Measurements from ENCODE around the gene CPLANE1.

CPLANE1 gene

DNA sequence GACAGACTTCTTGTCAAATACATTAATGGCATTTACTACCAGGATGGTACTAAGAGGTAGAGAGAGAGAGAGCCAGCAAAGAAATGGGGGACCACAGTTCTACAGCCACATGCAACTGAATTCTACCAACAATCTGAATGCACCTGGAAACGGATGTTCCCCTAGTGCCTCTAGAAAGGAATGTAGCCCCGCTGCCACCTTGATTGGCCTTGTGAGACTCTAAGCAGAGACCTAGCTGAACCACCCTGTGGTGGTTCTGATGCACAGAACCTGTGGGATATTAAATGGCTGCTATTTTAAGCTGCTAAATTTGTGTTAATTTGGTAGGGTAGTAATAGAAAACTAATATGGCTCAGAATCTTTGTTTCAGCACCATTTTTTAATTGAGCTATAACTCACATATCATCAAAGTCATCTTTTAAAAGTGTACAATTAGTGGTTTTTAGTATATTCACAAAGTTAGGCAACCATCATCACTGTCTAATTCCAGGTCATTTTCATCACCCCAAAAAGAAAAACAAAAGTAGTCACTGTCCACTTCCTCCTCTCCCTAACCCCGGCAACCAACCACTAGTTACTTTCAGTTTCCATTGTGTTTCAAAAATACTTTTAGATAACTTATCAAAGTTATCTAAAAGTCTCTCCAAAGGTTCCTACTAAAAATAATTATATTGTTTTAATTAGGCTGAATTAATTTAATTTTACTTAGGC is 51.7 kb downstream of the CPLANE1 start:
- TF ChIP-seq, protein P1, sequence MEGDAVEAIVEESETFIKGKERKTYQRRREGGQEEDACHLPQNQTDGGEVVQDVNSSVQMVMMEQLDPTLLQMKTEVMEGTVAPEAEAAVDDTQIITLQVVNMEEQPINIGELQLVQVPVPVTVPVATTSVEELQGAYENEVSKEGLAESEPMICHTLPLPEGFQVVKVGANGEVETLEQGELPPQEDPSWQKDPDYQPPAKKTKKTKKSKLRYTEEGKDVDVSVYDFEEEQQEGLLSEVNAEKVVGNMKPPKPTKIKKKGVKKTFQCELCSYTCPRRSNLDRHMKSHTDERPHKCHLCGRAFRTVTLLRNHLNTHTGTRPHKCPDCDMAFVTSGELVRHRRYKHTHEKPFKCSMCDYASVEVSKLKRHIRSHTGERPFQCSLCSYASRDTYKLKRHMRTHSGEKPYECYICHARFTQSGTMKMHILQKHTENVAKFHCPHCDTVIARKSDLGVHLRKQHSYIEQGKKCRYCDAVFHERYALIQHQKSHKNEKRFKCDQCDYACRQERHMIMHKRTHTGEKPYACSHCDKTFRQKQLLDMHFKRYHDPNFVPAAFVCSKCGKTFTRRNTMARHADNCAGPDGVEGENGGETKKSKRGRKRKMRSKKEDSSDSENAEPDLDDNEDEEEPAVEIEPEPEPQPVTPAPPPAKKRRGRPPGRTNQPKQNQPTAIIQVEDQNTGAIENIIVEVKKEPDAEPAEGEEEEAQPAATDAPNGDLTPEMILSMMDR (IDR thresholded peaks at IDR 0.05; ENCODE audit: low read length): no peak
- no peak for TF ChIP-seq EZH2 (IDR thresholded peaks at IDR 0.05; ENCODE audit: borderline replicate concordance, low read length)
- Histone ChIP-seq H3K4me3 (ENCODE audit: low read depth, low read length, poor library complexity, severe bottlenecking) (no peak overlapping the region), H3K36me3 (ENCODE audit: insufficient read depth, low read length) (peaks cover 26% of the 10 kb centered on the region), H3K4me1 (ENCODE audit: insufficient read depth, low read length, severe bottlenecking) (peaks cover 15% of the 10 kb centered on the region), H3K9me3 (ENCODE audit: low read length) (no peaks in the 10 kb centered on the region), H3K4me2 (ENCODE audit: low read length) (peak overlapping the region; percentile 28), H4K20me1 (ENCODE audit: insufficient read depth, low read length) (no peaks in the 10 kb centered on the region), H3F3A (ENCODE audit: insufficient read depth, low read length) (no peaks in the 10 kb centered on the region; the same call in 1 of the 2 replicates), H3K27me3 (ENCODE audit: insufficient read depth, low read length) (no peaks in the 10 kb centered on the region), H3K79me2 (ENCODE audit: insufficient read depth, low read length) (no peaks in the 10 kb centered on the region), H2AFZ (ENCODE audit: low read length) (0 out of 2 replicates have a peak overlapping the region, but pooled peaks have one; percentile 25), H3K9me2 (ENCODE audit: low read depth, low read length) (no peaks in the 10 kb centered on the region), H3K9ac (ENCODE audit: low read length) (no peak overlapping the region), H3K27ac (ENCODE audit: low read depth, low read length, poor library complexity, severe bottlenecking) (peak overlapping the region; percentile 27)

DNA sequence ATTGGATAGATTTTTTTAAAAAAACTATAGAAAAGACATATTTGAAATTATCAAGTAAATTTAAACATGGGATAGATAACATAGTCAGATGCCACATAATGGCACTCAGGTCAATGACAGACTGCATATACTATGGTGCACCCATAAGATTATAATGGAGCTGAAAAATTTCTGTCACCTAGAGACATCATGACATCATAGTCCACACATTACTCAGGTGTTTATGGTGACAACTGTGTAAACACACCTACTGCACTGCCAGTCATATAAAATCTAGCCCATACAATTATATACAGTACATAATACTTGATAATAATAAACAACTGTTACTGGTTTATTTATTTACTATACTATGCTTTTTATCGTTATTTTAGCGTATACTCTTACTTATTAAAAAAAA is 58.6 kb downstream of the CPLANE1 start:
- no peak overlapping the region for H2AFZ ChIP-seq (ENCODE audit: low read length)
- no peaks in the 10 kb centered on the region for H3F3A ChIP-seq (ENCODE audit: insufficient read depth, low read length)
- no peak for TF ChIP-seq EZH2 (IDR thresholded peaks at IDR 0.05; ENCODE audit: borderline replicate concordance, low read length)
- TF ChIP-seq, protein P1 (IDR thresholded peaks at IDR 0.05; ENCODE audit: low read length): no peak
- no peaks in the 10 kb centered on the region for H3K9me2 ChIP-seq (ENCODE audit: low read depth, low read length)
- H4K20me1 ChIP-seq (ENCODE audit: insufficient read depth, low read length): no peaks in the 10 kb centered on the region
- no peaks in the 10 kb centered on the region for H3K79me2 ChIP-seq (ENCODE audit: insufficient read depth, low read length)
- no peaks in the 10 kb centered on the region for H3K9me3 ChIP-seq (ENCODE audit: low read length)
- peaks cover 12% of the 10 kb centered on the region for H3K36me3 ChIP-seq (ENCODE audit: insufficient read depth, low read length)
- no peaks in the 10 kb centered on the region for H3K27me3 ChIP-seq (ENCODE audit: insufficient read depth, low read length)
- no peak overlapping the region for H3K27ac ChIP-seq (ENCODE audit: low read depth, low read length, poor library complexity, severe bottlenecking)
- H3K4me2 ChIP-seq (ENCODE audit: low read length): no peak overlapping the region
- H3K4me3 ChIP-seq (ENCODE audit: low read depth, low read length, poor library complexity, severe bottlenecking): no peak overlapping the region
- H3K4me1 ChIP-seq (ENCODE audit: insufficient read depth, low read length, severe bottlenecking): no peaks in the 10 kb centered on the region
- H3K9ac ChIP-seq (ENCODE audit: low read length): no peak overlapping the region

DNA sequence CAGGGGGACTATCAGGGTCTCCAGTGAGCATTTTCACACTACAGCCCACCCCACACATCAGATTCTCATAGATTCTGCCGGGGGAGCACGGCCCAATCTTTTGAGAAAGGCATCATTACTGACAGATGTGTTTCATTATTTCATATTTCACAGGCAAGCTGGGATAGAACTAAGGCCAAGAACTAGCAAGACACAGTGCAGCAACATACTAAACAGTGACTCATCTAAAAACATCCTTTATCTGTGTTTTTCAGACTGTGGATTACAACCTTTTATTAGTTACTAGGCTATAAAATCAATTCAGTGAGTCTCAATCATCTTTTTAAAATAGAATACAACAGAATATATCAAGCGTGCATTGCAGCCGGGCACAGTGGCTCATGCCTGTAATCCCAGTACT is 59.8 kb downstream of the CPLANE1 start:
- Histone ChIP-seq H3K4me2 (ENCODE audit: low read length) (no peak overlapping the region), H3K4me3 (ENCODE audit: low read depth, low read length, poor library complexity, severe bottlenecking) (no peak overlapping the region), H3K36me3 (ENCODE audit: insufficient read depth, low read length) (peaks cover 4% of the 10 kb centered on the region; the same call in 1 of the 2 replicates), H3K27me3 (ENCODE audit: insufficient read depth, low read length) (no peaks in the 10 kb centered on the region), H3F3A (ENCODE audit: insufficient read depth, low read length) (no peaks in the 10 kb centered on the region), H3K9me2 (ENCODE audit: low read depth, low read length) (no peaks in the 10 kb centered on the region), H3K9ac (ENCODE audit: low read length) (no peak overlapping the region), H3K4me1 (ENCODE audit: insufficient read depth, low read length, severe bottlenecking) (peaks cover 8% of the 10 kb centered on the region), H4K20me1 (ENCODE audit: insufficient read depth, low read length) (no peaks in the 10 kb centered on the region), H2AFZ (ENCODE audit: low read length) (no peak overlapping the region), H3K79me2 (ENCODE audit: insufficient read depth, low read length) (no peaks in the 10 kb centered on the region), H3K9me3 (ENCODE audit: low read length) (no peaks in the 10 kb centered on the region), H3K27ac (ENCODE audit: low read depth, low read length, poor library complexity, severe bottlenecking) (no peak overlapping the region)
- no peak for TF ChIP-seq EZH2 (IDR thresholded peaks at IDR 0.05; ENCODE audit: borderline replicate concordance, low read length)
- TF ChIP-seq, protein P1 (IDR thresholded peaks at IDR 0.05; ENCODE audit: low read length): no peak

Measured in OCI-LY1 (cell line).